GM12864 (cell line): Measurements from ENCODE around the gene IKZF2.

Experiments used
- DNase-seq: peaks from one replicate; pipeline ENCODE4 v3.0.0-alpha.2; 2011; ENCODE audit warnings: low read depth
- H3K4me3 ChIP-seq: 2 replicates; pipeline ENCODE4 v1.5.1; 2011; ENCODE audit warnings: mild to moderate bottlenecking, low read depth, low read length, control low read depth
- CTCF ChIP-seq: IDR thresholded peaks from 2 replicates; pipeline ENCODE4 v1.5.1; 2011; ENCODE audit warnings: low read depth, mild to moderate bottlenecking, moderate library complexity, low read length, control low read depth, inconsistent platforms; ENCODE audit errors: missing control alignments

IKZF2 gene

GRCh38 chr2:213090772-213091171 lies 60.6 kb downstream of the IKZF2 start:
- TF ChIP-seq CTCF: no peak
- H3K4me3 ChIP-seq: no peak overlapping the region
- DNase-seq: no peak

- no peak for TF ChIP-seq CTCF
- no peak for DNase-seq
- no peak overlapping the region for H3K4me3 ChIP-seq
Measured at GRCh38 chr2:213089438-213089837, 62.0 kb downstream of the IKZF2 start.

- TF ChIP-seq CTCF: no peak
- H3K4me3 ChIP-seq: no peak overlapping the region
- no peak for DNase-seq
Measured at GRCh38 chr2:213087040-213087439, 64.4 kb downstream of the IKZF2 start.

GRCh38 chr2:213086571-213086970 lies 64.8 kb downstream of the IKZF2 start:
- no peak for TF ChIP-seq CTCF
- no peak for DNase-seq
- no peak overlapping the region for H3K4me3 ChIP-seq

GRCh38 chr2:213086050-213086449 lies 65.4 kb downstream of the IKZF2 start:
- no peak overlapping the region for H3K4me3 ChIP-seq
- DNase-seq: no peak
- TF ChIP-seq CTCF: no peak

- DNase-seq: no peak
- H3K4me3 ChIP-seq: no peak overlapping the region
- TF ChIP-seq CTCF: no peak
Measured at GRCh38 chr2:213085538-213085937, 65.9 kb downstream of the IKZF2 start.

- no peak overlapping the region for H3K4me3 ChIP-seq
- no peak for DNase-seq
- no peak for TF ChIP-seq CTCF
Measured at GRCh38 chr2:213084261-213084660, 67.2 kb downstream of the IKZF2 start.
